Nucleus accumbens (tissue), 56 donors: ENCODE measurements around the gene ADGRG1.

Experiments used
- DNase-seq, 56 donors: peaks; one replicate each; lab custom pipeline; 2025; lab: John Stamatoyannopoulos, UW

ADGRG1 gene

DNA sequence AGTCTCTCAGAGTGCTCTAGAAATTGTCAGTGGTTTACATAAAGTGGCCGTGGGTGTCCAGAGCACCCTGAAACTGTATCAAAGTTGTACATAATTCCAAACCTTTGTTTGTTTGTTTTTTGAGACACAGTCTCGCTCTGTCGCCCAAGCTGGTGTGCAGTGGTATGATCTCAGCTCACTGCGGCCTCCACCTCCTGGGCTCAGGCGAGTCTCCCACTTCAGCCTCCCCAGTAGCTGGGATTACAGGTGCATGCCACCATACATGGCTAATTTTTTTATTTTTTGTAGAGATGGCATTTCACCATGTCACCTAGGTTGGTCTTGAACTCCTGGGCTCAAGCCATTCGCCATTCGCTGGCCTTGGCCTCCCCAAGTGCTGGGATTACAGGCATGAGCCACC, 24.3 kb upstream of the ADGRG1 start:
- DNase-seq: no peak

- DNase-seq: no peak
These were observed 22.1 kb upstream of the ADGRG1 start for GRCh38 chr16:57606147-57606846.

GRCh38 chr16:57606847-57607501, 21.5 kb upstream of the ADGRG1 start:
- no peak for DNase-seq

- no peak for DNase-seq
These were observed 20.6 kb upstream of the ADGRG1 start for GRCh38 chr16:57607676-57608461.

- DNase-seq: no peak
These were observed 19.8 kb upstream of the ADGRG1 start for GRCh38 chr16:57608462-57609113.

GRCh38 chr16:57609541-57610401, 18.7 kb upstream of the ADGRG1 start:
- peak in 19 of 56 donors; percentile 21 to 65 (median 37) for DNase-seq

- DNase-seq: no peak
These were observed 17.8 kb upstream of the ADGRG1 start for GRCh38 chr16:57610611-57611010.

DNA sequence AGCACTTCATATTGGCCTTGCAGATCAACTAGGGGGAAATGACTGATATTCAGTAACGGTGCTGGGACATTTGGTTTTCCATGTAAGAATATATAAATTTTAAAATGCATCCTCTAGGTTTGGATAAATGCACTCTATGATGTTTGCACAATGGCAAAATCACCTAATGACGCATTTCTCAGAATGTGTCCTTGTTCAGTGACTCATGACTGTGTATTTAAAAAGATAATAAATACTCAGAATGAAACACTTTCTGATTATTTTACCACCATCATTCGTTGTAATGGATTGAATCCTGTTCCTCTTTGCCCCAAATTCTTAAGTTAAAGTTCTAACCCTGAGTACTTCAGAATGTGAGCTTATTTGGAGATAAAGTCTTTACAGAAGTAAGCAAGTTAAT, 17.2 kb upstream of the ADGRG1 start:
- DNase-seq: no peak

GRCh38 chr16:57611706-57612105, 16.7 kb upstream of the ADGRG1 start:
- DNase-seq: no peak

DNA sequence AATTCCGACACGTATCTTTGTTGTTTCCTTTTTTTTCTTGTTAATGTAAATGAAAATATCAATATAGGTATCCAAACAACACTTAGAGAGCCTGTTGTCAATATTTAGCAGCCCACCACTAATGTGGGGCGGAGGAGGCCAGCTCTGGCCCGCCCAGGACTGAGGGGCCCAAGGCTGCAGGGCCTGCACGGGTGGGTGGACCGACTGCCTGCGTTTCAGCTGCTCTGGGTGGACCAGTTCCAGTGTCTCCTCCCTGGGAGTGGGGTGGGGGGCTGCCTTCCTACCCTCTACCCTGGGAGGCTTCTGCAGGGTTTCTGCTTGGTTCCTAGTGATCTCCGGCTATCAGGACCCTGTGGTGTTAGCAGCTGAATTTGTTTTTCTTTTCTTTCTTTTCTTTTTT, 15.9 kb upstream of the ADGRG1 start:
- DNase-seq: no peak

- no peak for DNase-seq
These were observed 14.9 kb upstream of the ADGRG1 start for GRCh38 chr16:57613514-57613913.

DNA sequence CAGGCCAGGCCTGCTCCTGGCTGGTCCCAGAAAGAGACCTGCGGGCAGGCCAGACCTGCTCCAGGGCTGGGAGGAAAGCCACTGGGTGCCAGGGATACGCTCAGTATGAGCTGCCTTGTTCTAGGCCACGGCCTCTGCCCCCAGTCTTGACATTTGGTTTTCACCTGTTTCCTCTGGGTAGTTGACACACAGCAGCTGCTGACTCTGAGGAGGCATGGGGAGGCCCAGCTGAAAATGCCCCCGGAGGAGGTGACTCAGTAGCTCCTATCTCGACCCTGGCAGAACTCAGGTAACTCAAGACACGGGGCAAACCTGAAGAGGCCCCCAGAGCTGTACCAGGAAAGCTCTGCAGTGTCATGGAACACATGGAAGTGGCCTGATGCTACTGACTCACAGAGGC, 13.9 kb upstream of the ADGRG1 start:
- DNase-seq: no peak

- DNase-seq: no peak
These were observed 13.5 kb upstream of the ADGRG1 start for GRCh38 chr16:57614944-57615343.

GRCh38 chr16:57615813-57616212, 12.6 kb upstream of the ADGRG1 start:
- DNase-seq: no peak

GRCh38 chr16:57616241-57616640, 12.2 kb upstream of the ADGRG1 start:
- DNase-seq: no peak

GRCh38 chr16:57616876-57617275, 11.6 kb upstream of the ADGRG1 start:
- DNase-seq: no peak

DNA sequence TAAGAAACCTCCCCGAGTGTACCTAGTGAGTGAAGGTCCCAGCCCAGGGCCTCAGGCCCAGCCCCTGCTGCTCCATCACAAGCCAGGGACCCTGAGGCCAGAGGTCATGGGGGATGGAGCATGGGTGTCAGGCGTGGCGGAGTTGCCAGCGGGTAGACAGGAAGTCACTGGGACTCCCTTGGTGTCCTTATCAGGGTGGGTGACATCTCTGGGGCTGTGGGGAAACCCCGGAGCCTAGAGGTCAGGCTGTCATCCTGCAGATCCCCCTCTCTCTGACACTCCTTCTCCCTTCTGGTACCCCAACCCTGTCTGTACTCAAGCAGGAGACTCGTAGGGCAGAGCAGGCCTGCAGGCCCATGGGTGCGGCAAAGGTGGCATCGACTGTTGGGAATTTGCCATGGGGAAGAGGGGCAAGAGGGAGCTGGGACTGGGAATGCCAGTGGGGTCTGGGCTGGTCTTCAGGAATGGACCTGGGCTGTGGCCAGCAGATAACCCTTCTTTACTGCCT, 10.8 kb upstream of the ADGRG1 start:
- no peak for DNase-seq

DNA sequence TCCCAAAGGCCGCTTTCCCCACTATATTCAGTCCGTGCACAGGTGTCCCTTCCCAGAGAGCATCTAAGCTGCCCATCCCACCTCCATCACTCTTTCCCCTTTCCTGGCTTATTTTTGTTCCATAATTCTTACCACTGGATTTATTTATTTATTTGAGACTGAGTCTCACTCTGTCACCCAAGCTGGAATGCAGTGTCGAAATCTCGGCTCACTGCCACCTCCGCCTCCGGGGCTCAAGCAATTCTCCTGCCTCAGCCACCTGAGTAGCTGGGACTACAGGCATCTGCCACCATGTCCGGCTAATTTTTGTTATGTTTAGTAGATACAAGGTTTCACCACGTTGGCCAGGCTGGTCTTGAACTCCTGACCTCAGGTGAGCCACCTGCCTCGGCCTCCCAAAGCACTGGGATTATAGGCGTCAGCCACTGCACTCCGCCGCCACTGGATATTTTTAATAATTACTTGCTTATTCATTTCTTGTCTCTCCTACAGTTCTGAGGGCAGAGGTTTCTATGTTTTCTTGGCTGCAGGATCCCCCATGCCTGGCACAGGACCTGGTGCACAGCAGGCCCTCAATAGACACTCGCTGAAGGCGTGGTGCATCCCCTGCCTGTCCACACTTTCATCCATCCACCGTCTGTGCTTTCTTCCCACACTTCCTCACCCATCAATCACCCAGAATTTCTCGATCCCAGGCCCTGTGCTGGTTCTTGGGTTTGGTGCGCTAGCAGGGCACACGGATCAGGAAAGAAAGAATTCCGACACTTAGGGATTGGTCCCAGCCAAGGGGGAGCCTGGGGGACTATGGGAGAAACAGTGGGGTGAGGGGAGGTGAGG, 9.9 kb upstream of the ADGRG1 start:
- no peak for DNase-seq

- DNase-seq: no peak
These were observed 9.3 kb upstream of the ADGRG1 start for GRCh38 chr16:57619133-57619605.
